Measurements from ENCODE around the gene ADAMTS10. TPM values are rescaled to one million over a fixed set of nuclear protein-coding genes. Genes with fewer than 3 reads are reported as not detected.

Gene ADAMTS10
- 10.3 to 14.9 TPM (median 12.8 TPM) in 5 replicates for total RNA-seq (2022; extraction: Qiagen RNA extraction)

DNA sequence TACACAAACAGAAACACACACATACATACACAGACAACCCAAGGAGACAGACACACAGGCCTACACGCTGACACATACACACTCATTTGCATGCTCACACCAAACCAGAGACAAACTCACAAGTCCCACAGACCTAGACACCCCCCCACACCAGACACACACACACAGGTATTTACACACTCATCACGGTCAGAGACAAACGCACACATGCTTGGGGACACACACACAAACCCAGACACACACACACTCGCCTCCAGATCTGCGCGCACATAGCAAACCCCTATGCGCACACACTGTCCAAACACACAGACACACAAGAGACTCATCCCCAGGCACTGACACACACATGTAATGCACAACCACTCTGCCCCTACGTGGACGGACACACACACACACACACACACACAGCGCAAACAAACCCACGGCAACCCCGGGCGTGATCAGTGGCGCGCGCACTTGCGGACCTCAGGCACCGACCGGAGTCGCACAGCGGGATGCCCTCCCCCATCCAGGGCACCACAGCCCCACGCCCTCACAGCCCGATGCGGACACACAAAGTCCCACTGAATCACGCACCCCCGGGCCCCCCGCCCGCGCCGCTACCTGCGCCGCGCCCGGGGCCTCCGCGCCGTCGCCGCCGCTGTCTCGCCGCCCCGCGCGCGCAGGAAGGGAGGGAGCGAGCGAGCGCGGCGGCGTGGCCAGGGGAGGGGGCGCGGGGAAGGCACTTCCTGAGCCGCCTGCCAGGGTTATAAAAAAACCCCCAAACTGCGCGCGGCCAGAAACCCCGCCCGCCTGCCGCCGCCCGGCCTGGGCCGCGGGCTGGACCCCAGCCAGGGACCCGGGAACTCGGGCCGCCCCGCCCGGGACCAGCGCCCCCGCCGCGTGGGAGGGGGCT lies at the start of gene ADAMTS10:
Gene ADAMTS10 (minus strand): TSS at position 675 of the 895 bp plus-strand sequence. CDS start 5,005 bp downstream, outside the sequence.

DNA sequence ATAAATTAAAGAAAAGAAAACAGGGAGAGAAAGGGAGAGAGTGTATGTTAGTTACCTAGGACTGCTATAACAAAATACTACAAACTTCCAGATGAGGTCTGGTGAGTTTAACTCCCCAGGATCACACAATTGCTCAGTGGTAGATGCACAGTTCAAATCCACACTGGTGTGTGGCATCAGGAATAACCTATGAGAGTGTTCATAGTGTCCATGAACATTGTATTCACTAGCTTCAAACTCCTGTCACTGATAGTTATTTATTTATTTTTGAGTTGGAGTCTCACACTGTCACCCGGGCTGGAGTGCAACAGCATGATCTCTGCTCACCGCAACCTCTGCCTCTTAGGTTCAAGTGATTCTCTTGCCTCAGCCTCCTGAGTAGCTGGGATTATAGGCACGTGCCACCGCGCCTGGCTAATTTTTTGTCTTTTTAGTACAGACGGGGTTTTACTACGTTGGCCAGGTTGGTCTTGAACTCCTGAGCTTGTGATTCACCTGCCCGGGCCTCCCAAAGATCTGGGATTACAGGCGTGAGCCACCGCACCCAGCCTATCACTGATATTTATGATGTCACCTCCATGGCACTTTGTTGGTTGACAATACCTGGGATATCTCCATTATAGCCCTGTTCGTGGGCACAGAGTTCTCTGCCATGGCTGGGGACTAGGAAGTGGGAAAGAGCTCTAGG lies 19.6 kb upstream of the ADAMTS10 start, which contains the start of gene NFILZ:
Gene NFILZ (plus strand): TSS at position 638 of the 688 bp plus-strand sequence. CDS start 46,133 bp downstream, outside the sequence.

DNA sequence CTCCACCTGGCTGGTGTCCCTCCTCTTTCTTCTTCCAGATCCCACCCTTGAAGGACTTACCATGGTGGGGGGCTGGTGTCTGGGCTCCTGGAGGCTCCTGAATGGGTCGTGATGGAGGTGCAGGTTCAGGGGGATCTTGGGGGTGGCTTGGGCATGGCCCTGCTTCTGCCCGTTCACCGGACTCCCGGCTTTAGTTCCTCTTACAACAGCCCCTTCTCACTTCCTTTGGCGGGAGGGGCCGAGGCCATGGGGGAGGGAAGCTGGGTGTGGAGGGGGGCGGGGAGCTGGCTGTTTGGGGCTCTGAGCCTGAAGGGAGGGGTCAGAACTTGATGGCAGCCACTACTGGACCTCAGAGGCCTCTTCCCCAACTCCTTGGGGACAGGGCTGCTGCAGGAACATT lies 33.3 kb downstream of the ADAMTS10 start, which contains the start of gene MYO1F:
Gene MYO1F (minus strand): TSS at position 196 of the 400 bp plus-strand sequence. CDS start 133 bp downstream, at position 63.

Other genes starting within 250 kb of the ADAMTS10 start
- gene ANGPTL4, start 246.6 kb downstream of the ADAMTS10 start, total RNA-seq (2022; extraction: Qiagen RNA extraction), result 519 to 718 TPM (median 655 TPM) in 5 replicates
- gene RAB11B, start 220.4 kb downstream of the ADAMTS10 start, total RNA-seq (2022; extraction: Qiagen RNA extraction), result 90.9 to 101 TPM (median 96.6 TPM) in 5 replicates
- gene MARCHF2, start 197.4 kb downstream of the ADAMTS10 start, total RNA-seq (2022; extraction: Qiagen RNA extraction), result 15.0 to 21.2 TPM (median 20.4 TPM) in 5 replicates
- gene HNRNPM, start 165.7 kb downstream of the ADAMTS10 start, total RNA-seq (2022; extraction: Qiagen RNA extraction), result 223 to 332 TPM (median 235 TPM) in 5 replicates
- 0.08 to 0.16 TPM (median 0.09 TPM) in 5 replicates for gene PRAM1, start 108.1 kb downstream of the ADAMTS10 start, total RNA-seq (2022; extraction: Qiagen RNA extraction)
- 13.8 to 21.3 TPM (median 18.9 TPM) in 5 replicates for gene ZNF414, start 96.5 kb downstream of the ADAMTS10 start, total RNA-seq (2022; extraction: Qiagen RNA extraction)
- gene MYO1F, start 33.3 kb downstream of the ADAMTS10 start, total RNA-seq (2022; extraction: Qiagen RNA extraction), result 0.22 to 0.32 TPM (median 0.24 TPM) in 5 replicates
- gene NFILZ, start 19.9 kb upstream of the ADAMTS10 start, total RNA-seq (2022; extraction: Qiagen RNA extraction), result not detected in 5 replicates
- not detected in 5 replicates for gene ACTL9, start 88.1 kb upstream of the ADAMTS10 start, total RNA-seq (2022; extraction: Qiagen RNA extraction)
- gene OR2Z1, start 110.9 kb upstream of the ADAMTS10 start, total RNA-seq (2022; extraction: Qiagen RNA extraction), result not detected in 5 replicates
- 5.5 to 8.3 TPM (median 6.7 TPM) in 5 replicates for gene ZNF558, start 221.6 kb upstream of the ADAMTS10 start, total RNA-seq (2022; extraction: Qiagen RNA extraction)
- gene MBD3L1, start 221.7 kb upstream of the ADAMTS10 start, total RNA-seq (2022; extraction: Qiagen RNA extraction), result not detected in 5 replicates

Data from A549 treated with Hydrocortisone at 1 μM for 4 hours (cell line).